ENCODE data around the gene FRY.

FRY gene

DNA sequence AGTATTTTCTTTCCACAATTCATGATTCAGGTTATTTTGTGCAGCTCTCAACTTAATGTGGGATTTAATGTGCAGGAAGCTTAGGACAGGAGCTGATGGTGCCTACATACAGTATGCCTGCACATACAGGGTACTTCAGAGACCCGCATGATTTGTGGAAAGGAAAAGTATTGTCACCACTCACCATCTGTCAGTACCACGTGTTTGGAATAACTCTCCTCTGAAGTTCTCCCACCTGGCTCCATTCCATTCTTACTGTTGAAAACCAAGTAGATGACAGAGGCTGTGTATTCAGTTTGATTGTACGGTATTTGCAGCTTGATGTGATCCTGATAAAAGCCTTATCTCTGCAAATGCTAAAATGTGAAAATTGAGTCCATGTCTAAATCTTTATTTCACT is 197.9 kb downstream of the FRY start:
- peak; percentile 87 for DNase-seq

DNA sequence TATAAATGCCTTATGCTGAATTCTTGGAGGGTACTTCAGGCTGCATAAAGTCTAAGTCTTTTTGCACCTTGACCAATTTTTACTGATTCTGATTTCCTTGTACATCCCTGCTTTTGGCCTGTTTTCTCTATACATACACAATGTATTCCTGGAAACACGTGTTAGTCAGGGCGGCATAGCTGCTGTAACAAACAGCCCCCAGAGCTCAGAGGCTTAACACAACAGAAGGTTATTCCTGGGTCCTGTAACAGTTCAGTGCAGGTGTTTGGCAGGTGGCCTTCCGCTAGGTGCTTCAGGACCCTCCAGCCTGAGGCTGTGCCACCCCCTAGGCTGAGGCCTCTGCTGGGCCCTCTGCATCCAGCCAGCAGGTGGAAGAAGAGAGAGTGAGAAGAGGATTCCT is 200.7 kb downstream of the FRY start:
- DNase-seq: no peak

DNA sequence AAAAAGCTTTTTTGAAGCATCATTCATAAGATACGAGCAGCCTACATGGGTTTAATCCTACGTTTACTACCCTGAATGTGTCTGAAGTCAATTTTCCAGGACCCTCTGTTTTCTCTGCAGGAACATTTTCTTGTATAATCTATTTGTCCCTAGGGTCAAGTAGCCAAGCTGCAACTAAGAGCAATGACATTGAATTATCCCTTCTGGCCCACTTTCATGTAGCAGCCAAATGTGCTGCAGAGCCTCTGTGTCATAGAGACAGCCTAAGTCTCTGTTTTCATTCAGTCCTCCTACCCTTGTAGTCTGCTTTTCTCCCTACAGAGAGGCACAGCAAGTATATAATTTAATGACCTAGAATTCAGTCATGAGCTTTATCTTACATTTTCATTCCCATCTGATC is 201.5 kb downstream of the FRY start:
- DNase-seq: peak; percentile 19

DNA sequence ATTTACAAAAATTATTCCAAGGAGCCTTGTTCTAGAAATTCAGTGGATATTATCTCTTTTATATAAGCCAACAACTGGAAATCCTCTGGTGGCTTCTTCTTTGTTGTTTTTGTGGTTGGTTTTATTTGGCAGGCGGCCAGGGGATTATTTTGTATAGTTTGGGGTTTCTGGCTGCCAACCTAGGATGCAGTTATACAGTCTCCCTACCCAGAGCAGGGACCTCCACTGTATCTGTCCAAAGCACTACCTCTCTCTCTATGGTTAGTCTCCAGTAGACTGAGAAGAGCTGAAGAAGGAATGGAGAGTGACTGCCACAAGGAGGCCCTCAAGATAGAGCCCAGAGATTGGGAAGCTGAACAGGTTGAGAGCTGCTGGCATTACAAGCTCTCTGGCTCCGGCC is 203.3 kb downstream of the FRY start:
- DNase-seq: no peak

DNA sequence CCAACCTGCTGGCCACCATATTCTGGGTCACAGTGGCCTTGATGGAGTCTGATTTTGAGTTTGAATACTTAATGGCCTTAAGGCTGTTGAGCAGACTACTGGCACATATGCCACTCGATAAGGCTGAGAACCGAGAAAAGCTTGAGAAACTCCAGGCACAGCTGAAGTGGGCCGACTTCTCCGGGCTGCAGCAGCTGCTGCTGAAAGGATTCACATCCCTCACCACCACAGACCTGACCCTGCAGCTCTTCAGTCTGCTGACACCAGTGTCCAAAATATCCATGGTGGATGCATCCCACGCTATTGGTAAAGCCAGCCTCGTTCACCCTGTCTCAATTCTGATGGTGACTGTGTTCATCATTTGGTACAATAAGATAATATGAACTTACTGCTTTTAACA is 206.1 kb downstream of the FRY start:
- DNase-seq: no peak

DNA sequence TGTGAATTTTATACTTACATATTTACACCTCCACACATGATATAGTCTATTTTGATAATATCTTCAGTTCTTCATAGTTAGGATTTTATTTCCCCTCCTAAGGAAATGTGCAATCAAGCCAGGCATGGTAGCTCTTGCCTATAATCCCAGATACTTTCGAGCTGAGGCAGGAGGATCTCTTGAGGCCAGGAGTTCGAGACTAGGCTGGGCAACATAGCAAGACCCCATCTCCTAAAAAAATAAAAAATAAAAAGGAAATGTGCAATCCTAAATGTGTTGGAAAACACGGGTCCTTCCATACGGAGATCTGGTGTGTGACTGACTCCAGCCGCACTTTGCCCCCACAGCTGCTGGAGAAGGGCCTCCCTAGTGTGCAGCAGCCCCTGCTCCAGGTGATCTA is 212.1 kb downstream of the FRY start:
- DNase-seq: no peak

DNA sequence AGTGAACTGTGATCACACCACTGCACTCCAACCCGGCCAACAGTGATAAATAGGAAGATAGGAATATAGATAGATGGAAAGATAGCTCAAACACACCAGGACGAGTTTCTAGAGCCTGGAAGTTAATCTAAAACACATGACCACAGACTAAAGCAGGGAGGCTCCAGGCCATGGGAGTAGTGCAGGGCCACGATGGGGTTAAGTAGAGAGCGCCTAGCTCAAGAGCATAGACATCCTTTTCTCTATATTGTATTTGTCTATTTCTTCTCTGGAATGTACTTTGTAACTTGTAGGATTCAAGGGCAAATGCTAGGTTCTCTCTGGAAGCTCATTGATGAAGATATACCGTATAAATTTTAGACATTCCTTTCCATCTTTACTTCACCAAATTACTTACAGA is 214.0 kb downstream of the FRY start:
- DNase-seq: no peak

DNA sequence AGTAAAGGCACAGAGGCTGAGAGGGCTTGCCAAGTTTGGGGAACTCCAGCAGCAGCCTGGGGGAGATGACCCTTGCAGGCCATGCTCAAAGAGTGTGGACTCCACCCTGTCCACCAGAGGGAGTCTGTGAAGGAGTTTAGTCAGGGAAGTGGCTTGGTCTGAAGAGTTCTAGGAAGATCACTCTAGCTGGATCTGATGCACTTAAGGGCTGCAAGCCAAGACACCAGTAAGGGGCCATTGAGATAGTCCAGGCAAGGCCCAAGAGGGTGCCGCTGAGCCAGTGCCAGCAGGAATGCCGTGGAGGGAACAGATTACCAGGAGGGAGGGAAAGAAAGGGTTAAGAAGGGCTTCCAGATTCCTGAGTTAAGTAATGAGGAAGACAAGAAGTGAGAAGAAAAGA is 214.9 kb downstream of the FRY start:
- DNase-seq: peak; percentile 9

DNA sequence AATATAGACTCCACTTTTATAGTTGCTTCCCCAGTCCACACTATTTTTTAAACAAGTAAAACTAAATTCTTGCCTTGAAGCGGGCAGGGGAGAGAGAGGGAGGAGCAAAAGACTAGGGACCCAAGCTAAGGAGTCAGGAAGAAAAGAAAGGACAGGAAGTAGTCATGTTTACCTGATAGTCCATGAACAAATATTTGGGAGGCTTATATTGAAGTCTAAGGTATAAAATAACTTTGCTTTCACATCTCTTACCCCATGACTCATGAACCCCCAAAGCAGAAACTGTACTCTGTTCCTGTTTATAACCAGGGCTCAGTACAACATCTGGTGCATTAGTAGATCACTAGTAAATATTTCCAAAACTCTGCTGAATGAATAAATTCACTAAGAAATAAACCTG is 216.3 kb downstream of the FRY start:
- no peak for DNase-seq

DNA sequence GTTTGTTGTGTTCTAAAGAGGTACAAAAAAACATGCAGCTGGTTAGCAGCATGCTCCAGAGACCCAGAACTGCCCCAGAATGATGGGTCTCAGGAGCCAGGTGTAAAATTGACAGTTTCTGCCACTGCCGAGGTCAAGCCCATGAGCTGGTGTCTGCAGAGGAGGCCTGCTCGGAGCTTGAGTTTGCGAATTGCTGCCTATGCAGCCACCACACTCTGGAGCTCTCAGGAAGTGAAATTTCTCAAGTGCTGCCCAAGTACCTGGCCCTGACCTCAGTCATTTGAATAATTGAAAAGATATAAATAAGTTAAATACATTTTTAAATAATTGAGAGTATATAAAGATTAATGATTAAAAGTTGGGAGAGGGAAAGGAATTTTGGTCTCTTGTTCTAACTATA is 217.2 kb downstream of the FRY start:
- DNase-seq: no peak

DNA sequence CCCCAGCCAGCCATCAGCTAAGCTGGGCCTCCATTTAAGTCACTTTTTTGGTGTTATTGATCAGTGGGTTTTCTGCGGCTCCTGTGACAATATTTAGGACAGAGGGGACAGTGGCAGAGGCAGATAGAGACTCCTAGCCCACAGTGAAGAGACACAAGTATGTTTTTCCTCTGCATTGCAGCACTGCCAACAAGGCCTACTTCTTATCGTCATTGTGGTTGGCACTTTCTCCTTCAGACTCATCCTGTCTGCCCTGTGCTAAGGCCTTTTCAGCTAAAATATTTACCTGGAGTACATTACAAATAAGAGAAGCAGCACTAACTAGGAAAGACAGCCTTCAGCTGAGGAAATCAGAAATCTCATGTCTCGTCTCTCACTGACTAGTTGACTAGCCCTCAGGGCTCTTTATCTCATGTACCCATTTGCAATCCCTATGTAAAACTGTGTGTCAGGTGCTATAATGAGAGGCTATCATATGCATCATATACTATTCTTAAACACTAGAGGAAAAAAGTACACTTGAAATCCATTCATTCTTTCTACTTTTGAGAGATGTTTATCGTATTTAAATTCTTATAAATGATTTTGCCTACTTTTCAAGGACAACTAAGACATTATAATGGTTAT is 221.4 kb downstream of the FRY start:
- DNase-seq: no peak

DNA sequence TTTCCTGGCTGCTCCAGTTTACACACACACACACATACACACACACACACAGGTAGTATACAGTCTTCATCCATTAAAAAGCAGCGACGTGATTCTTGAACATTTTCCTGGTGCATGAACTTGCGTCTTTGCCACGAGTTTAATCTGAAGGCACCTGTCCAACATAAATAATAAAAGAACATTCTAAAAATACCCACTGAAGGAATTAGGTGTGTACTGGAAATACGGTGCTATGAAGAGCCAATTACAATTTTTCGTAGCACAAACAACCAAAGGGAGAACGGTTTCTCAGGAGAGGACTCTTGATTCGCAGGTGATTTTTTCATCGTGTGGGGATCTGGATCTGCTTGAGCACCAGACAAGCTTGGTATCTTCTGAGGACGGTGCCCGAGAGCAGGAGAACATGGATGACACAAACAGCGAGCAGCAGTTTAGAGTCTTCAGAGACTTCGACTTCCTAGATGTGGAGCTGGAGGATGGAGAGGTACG is 222.4 kb downstream of the FRY start:
- no peak for DNase-seq

DNA sequence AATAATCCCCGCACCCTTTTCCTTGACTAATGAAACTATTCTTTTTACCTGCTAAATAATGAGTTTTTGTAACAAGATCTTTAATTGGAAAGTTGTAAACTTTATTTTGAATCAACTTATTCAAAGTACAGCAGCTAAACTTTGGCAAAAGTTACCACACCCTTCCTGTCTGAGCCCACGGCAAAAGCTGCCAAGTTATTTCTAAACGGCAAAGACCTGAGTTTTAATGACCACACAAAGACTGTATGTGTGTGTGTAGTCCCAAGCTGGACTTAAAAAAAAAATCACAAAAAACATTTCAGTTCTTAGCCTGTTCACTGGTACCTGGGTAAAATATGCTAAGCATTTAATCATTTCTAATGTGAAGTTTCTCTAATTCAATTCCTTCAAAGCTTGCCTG is 222.8 kb downstream of the FRY start:
- no peak for DNase-seq

DNA sequence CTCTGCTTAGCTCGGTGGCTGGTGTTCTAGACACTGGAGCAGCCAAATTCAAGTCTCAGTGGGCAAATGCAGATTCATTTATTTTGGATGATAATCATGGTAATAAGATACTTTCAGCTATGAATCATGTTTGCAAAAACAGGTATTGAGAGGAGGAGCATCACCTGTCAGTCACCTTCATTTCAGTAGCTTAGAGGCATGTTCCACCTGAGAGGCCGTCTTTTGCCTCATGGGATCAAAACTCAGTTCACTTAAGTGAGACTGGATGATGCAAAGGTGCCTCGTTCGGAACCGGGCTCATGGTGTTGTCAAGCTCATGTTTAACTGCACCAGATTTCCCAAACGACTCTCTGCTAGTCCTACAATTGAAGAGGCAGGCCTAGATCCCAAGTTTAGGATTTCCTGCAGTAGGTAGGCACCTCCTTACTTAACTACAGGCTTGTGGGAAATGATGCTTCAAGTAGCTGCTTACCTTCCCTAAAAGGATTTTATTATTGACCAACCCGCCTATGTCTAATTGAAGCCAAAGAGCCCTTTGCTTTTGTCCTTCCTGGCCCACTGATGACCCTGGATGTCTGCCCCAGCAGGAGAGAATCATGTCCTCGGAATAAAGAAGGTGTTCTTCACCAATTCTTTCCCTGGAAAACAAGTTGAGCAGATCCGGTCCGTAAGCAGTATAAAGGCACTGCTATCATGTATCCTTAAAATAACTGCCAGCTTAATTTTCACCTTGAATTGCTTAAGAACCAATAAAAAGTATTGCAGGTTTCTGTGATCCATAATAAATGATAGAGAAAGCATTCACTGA is 223.5 kb downstream of the FRY start:
- no peak for DNase-seq

DNA sequence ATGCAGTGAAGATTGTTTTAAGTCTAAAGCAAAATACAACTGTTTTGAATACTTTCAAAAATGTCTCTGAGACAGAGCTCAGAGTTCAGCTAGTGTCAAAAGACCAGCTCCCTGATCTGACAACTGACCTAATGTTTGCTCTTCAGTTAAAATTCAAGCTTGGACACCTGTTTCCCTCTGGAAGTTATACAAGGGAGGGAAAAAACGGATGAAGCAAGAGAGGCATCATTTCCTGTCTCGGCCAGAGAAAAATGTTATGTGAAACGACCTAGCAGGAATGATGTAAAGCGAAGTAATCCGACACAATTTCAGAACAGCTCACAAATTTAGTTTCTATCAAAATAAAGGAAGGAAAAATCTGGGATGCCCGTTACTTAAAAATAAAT is 224.1 kb downstream of the FRY start:
- DNase-seq: peak; percentile 17

DNA sequence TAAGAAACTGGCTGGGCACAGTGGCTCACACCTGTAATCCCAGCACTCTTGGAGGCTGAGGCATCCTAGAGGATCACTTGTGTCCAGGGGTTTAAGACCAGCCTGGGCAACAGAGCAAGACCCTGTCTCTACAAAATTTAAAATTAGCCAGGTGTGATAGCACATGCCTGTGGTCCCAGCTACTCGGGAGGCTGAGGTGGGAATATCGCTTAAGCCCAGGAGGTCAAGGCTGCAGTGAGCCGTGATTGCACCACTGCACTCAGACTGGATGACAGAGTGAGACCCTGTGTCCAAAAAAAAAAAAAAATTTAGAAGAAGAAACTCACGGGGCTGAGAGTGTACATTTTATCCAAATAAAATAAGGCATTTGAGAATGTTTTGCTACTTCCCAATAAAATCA is 224.7 kb downstream of the FRY start:
- DNase-seq: no peak

DNA sequence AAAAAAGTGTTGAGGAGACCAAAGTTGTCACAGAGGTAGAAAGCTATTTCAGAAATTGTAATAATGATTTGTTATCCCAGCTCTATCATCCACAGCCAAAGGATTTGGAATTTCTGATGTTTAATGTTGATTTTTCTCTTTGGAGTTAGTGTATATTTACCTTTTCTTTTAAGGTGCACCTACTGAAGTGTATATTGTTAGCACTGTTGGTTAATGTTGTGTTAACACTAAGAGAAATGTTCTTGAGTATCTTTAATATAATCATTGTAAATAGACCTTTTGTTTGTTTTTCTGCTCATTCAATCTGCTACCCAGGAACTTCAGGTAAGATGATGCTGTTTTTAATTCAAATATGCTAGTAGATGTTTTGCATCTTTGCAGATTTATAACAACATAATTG is 226.1 kb downstream of the FRY start:
- no peak for DNase-seq

DNA sequence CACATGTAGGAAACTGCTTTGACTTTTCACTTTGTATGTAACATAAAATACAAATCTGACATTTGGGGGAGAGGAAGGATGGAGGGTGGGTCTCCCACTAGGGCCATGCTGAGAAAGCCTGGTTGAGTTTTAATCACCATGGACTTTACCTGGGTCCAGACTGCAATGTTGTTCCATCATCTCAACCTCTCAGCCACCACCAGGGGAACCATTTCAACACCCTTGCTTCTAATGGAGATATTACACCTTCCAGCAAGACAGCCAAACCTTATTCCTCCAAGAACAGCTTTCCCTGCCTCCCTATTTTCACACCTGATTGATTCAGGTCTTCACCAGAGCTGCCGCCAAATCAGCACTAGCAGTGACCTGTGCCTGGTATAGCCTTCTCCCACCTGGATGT is 227.5 kb downstream of the FRY start:
- no peak for DNase-seq

DNA sequence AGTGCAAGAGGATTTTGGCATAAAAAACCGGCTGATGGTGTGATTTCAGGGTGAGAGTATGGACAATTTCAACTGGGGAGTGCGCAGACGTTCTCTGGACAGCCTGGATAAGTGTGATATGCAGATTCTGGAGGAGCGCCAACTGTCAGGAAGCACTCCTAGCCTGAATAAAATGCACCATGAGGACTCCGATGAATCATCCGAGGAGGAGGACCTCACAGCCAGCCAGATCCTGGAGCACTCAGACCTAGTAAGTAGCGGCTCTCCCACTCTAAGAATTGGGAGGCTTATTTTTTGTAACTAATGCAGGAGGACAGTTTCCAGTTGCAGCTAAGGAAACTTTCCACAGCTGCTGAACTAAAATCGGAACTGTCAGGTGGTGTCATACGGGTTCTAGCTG is 230.0 kb downstream of the FRY start:
- peak; percentile 9 for DNase-seq

DNA sequence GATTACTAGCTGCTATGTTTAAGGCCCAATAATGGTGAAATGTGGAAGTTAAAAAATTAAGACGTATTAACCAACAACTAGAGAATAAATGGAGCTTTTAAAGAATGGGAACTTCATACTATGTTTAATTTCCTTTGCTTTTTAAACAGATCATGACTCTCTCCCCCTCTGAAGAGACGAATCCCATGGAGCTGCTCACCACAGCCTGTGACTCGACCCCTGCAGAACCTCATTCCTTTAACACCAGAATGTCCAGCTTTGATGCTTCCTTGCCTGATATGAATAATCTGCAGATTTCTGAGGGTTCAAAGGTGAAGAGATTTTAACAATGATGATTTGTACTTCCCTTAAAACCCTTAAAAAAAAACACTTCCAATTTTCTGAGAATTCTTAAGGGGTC is 230.6 kb downstream of the FRY start:
- DNase-seq: no peak

DNA sequence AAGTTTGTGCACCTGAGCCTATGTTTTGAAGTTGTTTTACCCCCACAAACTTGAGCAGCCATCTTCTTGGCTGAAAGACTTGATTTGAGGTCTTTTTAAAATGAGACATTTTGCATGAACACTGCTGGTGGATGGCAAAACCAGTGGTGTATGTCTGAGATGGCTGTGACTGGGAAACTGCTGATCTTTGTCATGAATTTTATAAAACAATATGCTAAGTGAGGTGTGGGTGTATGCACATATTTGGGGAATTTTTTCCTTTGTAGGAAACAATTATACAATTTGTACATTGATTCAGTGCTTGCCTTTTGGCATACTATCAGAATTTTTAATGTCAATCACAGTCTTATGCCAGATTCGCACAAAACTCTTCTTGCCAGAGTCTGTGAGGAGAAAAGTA is 231.0 kb downstream of the FRY start:
- no peak for DNase-seq

DNA sequence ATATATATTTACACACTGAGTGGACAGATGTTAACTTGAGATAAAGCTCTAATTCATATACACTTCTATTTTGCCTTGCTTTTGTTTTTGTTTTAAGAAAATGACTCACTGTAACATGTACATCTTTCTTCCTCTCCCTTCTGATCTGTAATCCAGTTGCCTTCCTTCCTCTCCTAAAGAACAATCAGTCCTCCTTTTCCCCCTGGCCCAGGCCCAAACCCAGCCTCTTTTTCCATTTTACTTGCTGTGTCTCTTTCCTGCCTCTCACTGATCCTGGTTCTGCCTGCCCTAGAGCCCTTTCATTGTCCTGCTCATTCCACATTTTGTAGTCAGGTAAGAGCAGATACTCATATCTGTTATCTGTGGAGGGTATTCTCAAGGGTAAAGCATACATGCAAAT is 232.8 kb downstream of the FRY start:
- no peak for DNase-seq

DNA sequence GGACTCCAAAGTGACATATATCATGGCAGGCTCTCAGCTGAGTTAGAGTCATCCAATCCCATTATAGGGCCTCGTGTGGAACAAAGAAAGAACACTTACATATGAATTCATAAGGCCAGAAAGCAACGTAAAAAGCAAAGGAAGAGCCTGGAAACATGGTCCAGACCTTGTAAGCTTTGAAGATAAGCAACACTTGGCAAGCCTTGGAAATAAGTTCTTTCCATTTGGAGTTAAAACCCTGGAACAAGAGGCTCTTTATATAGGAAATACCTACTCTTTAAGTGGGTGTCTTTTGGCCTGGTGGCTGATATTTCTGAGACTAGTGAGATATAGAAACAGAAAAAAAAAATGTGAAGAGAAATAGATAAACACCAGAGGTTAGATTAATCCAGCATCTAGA is 234.2 kb downstream of the FRY start:
- no peak for DNase-seq

DNA sequence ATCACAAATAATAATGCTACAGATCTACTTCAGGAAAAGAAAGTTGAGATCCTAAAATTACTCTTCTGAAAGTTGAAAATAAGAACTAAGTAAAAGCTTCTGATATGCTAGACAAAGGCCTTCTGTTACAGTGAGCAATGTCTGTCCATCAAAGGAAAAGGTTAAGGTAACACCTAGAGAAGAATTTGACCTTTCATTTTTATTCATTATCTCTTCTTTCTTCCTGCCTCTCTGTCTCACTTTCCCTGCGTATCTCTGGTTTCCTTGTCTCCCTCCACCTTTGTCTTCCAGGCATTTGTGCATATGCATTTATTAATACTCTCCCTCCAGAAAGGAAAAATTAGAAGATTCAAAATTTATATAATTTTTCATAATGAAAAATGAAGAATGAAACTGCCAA is 234.6 kb downstream of the FRY start:
- DNase-seq: no peak

All from NCI-H1092 treated with DMSO at 0.1 percent for 48 hours (cell line).